ENCODE data around the gene KLHL30.
A peak's percentile ranks its signal among the peaks of the same experiment; 100 is the strongest.

The KLHL30 gene

DNA sequence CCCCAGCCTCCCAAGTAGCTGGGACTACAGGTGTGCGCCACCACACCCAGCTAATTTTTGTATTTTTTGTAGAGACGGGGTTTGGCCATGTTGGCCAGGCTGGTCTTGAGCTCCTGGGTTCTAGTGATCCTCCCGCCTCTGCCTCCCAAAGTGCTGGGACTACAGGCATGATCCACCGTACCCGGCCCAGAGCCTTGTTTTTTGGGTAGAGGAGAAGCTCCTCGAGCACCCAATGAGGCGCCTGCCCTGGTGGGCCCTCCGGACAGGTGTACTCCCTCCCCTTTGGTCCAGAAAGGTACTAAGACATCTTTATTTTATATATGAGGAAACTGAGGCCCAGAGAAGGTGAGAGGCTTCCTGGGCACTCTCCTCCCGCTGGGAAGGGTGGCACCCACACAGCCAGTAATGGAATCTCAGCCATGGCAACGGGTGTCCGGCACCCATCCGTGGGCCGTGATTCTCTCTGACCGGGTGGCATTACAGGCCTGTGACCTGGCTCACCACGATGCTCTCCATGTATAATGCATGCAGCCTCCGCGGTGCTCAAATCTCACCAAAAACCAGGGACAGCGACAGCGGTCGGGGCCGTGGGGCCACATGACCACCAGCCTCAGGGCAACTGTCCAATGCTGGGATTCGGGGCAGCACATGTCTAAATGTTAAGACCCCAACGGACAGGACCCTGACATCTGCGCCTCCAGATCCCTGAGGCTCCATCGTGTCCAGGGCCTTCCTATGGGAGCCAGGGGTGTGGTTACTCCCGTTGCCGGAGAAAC, 16.8 kb upstream of the KLHL30 start:
- DNase-seq: no peak

DNA sequence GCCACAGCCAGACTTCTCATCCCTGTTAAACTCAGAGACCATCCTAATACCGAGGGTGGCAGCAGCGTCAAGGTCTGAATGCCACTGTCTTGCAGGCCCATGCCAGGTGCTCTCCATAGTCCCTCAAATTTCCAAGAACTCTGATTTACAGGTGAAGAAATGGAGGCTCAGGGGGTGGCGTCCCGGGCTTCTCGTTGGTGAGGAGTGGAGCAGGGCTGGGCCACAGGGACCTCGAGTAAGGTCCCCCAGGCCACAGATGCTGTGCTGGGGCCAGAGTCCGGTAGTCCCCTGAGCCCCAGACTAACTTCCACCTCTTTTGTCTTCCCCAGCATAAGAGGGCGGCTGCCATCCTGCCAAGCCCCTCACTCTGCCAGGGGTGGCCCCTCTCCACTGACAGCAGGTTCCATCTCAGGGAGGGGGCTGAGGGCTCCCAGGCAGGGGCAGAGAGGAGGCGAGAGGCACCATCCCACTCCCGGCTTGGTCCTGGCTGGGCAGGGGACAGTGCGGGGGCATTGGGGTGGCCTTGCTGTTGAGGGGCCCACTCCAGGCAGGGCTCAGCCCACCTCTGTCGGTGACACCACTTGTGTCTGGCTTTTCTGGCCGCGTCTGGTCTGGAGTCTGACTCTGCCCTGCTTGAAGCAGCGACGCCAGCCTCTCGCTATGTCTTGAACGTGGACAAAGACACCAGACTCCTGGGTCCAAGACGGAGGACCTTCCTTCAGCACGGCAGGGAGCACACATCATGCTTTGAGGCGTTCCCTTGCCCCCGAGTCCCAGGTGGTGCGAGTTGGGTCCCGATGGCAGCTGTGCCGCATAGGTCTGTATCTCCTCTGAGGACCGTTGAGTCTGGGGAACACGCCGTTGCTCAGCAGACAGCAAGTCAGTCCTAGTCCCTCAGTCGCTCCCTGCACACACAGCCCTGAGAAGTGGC, 15.9 kb upstream of the KLHL30 start:
- DNase-seq: no peak

DNA sequence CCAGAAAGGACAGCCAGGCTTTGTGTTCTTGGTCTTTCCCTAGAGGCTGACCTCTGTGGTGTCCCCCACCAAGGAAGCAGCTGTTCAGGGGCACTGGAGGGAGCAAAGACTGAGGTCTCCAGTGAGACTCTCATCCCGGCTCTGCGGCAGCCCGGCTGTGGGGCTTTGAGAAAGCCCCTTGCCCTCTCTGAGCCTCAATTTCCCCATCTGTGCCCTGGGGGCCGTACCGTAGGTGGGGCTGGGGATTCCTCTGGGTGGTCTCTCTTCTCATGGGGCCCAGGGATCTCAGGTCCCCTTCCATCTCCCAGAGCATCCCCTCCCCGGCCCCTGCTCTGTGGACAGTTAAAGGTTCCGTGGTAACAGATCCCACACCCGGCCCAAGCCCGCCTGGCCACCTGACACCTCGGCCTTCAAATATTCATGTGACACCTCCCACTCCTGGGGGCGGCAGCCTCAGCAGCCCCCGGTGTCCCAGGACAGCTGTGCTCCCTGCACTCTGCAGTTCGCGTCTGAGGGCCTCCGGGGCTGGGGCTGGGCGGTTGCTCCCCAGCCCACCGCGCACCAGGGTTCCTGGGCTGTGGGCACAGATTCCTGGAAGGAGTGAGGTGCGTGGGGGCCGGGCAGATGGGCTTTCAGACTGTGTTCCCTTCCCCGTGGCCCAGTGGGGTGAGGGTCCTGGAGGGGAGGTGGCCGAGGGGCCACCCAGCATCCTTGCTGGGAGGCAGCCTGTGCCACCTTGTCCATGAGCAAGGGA, 15.1 kb upstream of the KLHL30 start:
- no peak for DNase-seq

DNA sequence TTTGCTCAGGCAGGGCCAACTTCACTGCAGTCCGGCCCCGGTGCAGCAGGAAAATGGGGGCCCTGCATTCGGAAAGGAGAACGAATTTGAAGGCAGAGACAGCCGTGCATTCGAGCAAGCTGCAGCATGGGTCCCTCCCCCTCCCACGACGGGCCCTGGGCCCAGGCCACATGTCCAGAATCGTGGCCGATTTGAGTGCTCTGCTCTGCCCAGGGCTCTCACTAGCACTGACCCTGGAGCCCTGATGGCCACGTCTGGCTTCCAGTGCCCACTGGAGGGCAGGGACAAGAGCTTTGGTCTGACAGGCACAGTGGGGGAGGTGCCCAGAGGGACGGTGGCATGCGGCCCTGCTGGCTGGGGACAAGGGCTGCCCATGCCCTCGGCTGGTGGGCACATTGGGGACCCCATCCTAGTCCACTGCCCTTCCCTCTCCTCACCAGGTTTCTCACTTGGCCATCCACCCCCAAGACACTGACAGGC, 14.4 kb upstream of the KLHL30 start:
- DNase-seq: no peak

DNA sequence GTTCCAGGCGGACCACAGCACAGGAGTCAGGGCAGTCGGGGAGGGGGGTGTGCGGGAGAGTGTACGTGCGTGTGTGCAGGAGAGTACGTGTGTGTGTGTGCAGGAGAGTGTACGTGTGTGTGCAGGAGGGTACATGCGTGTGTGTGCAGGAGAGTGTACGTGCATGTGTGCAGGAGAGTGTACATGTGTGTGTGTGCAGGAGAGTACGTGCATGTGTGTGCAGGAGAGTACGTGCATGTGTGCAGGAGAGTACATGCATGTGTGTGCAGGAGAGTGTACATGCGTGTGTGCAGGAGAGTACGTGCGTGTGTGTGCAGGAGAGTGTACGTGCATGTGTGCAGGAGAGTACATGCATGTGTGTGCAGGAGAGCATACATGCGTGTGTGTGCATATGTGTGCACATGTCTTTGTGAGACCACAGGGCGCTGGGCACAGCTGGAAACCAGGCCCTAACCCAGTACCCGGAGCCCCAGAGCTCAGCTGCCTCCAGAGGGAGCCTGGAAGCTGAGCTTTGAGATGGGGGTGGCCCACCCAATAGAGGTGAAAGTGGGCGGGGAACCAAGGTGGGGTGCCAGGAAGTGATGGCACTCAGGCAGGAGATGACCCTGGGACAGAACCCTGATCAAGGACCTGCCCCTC, 13.9 kb upstream of the KLHL30 start:
- DNase-seq: no peak

DNA sequence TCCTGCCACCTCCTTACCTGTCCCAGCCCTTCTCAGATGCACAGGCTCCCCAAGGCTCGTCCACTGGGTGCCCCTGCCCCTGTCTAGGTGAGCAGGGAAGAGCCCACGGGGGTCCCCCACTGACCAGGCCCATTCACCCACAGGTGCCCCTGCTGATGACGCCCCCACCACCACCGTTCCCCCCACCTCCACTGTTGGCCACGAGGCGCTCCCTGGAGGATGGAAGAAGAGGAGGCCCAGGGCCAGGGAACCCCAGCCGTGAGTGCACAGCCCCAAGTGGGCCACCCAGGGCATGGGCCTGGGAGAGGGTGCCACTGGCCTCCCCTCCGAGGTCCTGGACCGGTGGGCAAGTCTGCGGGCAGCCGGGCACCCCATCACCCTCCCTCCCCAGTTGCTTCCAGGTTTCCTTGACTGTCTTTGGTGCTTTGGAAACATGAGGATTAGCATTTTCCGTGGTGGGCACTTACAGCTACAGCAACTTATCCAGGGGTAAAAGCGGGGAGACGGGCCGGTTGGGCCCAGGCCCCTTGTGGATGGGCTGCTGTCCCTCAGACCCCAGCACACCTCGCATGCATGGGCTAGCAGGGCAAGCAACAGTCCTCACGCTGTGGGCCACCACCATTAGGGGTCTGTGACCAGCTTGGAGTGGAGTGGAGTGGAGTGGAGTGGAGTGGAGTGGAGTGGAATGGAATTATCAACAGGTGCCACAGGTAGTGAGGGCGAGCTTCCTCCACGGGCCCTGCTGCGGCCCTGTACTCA, 13.2 kb upstream of the KLHL30 start:
- DNase-seq: no peak

DNA sequence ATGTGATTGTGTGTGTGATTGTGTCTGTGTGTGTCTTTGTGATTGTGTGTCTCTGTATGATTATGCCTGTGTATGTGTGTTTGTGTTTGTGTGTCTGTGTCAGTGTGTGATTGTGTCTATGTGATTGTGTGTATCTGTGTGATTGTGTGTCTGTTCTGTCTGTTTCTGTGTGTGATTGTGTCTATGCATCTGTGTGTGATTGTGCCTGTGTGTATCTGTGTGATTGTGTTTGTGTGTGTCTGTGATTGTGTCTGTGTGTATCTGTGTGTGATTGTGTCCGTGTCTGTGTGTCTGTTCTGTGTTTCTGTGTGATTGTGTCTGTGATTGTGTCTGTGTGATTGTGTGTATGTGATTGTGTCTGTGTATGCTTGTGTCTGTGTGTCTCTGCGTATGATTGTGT, 12.1 kb upstream of the KLHL30 start:
- no peak for DNase-seq

DNA sequence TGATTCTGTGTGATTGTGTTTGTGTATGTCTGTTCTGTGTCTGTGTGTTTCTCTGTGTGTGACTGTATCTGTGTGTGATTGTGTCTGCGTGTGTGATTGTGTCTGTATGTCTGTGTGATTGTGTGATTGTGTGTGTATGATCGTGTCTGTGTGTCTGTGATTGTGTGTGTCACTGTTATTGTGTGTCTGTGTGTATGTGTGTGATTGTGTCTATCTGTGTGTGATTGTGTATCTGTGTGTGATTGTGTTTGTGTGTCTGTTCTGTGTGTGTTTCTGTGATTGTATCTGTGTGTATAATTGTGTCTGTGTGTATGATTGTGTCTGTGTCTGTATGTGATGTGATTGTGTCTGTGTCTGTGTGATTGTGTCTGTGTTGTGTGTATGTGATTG, 11.7 kb upstream of the KLHL30 start:
- no peak for DNase-seq

DNA sequence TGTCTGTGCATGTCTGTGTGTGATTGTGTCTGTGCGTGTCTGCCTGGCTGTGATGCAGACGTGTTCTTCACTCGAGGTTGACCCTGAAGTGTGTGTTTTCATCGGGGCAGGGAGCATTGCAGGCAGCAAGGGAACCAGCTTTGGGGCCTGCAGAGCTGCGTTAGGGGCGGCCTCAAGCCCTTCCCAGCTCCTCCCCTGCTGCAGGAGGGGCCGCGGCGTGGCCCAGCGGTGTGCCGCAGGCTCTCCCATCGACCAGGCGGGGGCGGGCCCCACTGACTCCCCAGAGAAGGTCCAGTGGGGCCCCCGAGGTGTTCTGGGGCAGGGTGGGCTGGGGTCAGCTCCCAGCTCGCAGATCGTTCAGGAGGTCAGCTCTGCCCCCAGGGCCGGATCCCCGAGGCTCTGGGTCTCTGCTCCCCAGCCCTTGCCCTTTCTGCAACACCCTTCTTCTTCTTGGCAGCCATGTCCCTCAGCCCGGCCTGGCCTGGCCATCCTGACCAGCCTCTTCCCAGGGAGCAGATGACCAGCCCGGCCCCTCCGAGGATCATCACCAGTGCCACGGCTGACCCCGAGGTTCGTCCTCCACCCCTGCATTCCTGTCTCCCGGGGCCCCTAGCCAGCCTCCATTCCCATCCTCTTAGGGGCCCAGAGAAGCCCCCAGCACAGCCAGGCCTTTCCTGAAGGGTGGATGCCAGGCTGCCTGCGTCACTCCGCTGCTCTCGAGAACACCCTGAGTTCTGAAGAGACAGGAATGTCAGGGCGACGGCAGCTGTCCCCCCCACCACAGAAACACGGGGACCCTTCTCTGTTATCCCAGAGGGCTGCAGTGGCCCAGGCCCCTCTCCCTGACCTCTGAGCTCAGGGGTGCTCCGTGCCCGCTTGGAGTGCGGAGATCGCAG, 11.1 kb upstream of the KLHL30 start:
- peak; percentile 79 for DNase-seq

DNA sequence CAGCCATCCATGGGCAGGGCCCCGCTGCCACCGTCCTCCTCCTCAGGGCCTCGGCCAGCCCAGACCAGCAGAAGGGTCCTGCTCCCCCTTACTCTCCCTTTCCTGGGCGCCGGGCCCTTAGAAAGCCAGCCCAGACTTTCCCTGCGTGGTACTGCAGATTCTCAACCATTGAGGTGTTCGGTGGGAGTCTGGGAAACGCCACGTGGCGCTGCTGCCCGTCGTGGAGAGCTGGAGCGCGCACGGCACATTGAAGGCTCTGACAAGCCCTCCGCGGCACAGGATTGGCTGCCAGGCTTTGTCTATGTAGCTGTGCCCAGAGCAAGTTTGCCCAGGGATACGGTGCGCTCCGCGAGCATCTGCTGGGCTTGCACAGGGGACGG, 10.4 kb upstream of the KLHL30 start:
- no peak for DNase-seq

DNA sequence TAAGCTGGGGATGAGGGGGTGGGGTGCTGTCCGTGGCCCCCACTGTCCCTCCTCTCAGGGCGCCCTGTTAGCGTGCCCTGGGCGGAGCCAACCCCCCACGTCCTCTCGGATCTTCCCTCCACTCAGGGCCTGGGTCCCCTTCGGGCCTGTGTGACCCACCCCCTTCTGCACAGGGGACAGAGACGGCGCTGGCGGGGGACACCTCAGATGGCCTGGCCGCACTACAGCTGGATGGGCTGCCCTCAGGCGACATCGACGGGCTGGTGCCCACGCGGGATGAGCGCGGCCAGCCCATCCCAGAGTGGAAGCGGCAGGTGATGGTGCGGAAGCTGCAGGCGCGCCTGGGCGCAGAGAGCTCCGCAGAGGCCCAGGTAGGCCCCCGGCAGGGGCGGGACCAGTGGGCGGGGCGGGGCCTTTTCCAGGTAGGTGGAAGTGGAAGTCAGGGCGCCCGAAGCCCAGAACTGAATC, 9.9 kb upstream of the KLHL30 start:
- no peak for DNase-seq

DNA sequence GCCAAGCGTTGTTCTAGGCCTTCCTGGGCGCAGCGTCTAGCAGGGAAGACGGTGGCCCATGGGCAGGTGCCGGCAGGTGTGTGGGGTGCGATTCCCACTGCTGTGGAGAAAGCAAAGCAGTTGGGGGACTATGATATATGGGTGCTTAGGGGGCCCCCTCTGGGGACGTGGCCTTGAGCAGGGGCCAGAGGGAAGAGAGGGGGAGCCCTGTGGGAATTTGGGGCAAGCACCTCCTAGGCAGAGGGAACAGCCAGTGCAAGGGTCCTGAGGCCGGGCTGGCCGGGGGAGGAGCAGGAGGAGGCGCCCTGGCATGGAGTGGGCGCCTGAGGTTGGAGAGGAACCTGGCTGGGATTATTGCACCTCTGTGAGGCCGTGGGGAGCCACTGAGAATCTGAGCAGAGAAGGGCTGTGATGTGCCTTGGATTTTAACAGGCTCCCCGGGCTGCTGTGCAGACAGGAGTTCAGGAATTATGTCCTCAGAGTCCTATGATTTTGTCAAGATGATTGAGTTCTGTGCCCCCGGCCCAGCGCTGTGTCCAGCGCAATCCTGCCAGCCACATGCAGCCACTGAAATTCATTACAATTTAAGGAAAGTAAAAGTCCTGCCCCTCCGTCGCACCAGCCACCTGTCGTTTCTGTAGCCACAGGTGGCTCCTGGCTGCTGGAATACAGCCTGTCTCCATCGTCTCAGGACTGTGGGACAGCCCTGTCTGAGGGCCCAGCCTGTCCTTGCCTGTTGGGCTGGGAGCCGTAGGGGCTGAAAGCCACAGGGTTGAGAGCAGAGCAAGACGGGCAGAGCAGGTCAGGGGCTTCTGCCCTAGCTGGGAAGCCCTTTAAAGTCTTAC, 9.1 kb upstream of the KLHL30 start:
- DNase-seq: no peak

DNA sequence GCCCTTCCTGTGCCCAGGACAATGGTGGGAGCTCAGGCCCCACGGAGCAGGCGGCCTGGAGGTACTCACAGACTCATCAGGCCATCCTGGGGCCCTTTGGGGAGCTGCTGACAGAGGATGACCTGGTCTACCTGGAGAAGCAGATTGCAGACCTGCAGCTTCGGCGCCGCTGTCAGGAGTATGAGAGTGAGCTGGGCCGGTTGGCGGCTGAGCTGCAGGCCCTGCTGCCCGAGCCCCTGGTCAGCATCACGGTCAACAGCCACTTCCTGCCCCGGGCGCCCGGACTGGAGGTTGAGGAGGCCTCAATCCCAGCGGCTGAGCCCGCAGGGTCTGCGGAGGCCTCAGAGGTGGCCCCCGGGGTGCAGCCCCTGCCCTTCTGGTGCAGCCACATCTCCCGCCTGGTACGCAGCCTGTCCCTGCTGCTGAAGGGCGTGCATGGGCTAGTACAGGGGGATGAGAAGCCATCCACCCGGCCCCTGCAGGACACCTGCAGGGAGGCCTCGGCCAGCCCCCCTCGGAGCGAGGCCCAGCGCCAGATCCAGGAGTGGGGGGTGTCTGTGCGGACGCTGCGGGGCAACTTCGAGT, 8.3 kb upstream of the KLHL30 start:
- DNase-seq: no peak

DNA sequence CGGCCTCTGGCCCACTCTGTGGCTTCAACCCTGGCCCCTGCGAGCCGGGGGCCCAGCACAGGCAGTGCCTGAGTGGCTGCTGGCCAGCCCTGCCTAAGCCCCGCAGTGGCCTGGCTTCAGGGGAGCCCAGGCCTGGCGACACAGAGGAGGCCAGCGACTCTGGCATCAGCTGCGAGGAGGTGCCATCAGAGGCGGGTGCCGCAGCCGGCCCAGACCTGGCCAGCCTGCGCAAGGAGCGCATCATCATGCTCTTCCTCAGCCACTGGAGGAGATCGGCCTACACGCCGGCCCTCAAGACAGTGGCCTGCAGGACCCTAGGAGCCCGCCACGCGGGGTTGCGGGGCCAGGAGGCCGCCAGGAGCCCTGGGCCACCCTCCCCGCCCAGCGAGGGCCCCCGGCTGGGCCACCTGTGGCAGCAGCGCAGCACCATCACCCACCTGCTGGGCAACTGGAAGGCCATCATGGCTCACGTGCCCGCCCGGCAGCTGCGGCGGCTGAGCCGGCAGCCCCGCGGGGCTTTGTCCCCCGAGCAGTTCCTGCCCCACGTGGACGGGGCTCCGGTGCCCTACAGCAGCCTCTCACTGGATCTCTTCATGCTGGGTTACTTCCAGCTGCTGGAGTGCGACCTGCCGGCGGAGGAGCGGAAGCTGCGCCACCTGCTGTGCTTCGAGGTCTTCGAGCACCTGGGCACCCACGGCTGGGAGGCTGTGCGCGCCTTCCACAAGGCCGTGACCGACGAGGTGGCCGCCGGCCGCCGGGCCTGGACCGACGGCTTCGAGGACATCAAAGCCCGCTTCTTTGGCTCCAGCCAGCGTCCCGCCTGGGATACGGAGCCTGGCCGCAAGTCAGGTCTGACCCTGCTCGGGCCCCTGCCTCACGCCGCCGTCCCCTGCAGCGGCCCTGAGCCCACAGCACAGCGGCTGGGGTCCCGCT, 7.5 kb upstream of the KLHL30 start:
- DNase-seq: no peak

DNA sequence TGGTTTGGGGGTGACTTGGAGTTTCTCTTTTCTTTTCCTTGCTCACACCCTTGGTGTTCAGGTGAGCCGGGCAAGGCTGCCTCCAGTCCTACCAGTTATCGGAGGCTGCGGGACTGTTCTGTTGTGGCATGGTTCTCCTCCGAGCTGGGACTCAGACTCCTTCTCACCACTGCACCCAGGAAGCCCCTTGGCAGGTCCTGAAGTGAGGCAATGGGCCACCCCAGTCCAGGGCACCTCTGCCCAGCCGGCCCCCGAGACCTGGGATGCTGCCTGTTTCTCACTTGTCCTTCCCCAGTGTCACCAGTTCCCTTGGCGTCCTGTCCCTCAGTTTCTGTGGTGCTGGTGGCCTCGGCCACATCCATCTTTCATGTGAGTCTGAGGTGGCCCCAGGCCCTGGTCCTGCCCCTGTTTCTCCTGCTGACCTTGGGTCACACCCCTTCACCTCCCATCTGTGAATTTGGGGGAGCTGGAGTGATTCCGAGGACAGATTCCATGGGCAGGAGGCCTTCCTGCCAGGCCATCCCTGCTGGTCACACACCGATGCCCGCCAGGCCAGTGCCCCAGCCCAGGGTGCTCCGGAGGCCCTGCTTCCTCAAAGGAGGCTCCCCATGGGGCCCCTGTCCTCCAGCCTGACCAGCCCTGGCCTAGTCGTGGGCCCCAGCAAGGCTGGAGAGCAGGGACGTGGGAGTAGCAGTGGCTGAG, 6.6 kb upstream of the KLHL30 start:
- DNase-seq: no peak

DNA sequence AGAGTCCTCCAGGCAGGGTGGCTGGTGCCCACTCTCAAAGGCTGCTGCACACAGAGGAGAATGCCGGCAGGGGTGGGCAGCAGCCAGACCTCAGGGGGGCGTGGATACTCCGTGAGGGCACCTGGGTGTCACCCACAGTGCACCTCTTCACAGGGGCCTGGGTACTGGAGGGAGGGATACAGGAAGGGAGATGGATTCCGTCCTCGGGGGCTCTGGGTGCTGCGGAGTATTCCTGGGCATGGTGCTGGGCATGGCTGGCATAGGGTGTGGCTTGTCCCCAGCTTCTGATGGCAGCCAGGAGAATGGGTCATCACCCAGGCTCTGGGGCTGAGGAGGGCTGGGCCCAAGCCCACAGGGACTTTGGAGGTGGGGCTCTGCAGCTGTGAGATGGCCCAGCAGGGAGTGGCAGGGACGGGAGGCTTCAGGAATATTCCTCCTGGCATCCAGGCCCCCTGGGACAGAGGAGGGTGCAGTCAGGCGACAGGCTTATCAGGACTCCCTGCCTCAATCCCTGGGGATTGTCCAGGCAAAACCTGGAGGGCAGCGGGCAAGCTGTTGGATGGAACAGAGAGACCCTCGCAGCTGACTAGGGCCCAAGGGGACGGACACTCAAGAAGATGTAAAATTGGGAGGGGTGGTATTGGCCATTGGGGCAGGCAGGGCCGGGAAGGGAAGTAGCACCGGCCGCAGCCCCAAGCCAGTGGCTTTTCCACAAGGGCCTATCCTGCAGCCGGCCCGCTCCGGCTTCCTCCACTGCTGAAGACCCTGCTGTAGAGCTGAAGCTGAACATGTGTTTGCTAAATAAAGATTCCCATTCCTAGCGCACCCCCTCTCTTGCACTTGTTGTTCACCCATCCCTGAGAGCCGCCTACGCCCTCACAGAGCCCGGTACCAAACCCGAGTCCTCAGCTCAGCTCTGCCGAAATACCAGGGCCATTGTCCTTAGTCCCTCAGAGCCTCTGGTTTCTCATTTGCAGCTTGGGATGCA, 5.7 kb upstream of the KLHL30 start:
- no peak for DNase-seq

Data from fibroblast of skin of right biceps (primary cell).